ENCODE measurements around the gene NUBP1.

NUBP1 gene

DNA sequence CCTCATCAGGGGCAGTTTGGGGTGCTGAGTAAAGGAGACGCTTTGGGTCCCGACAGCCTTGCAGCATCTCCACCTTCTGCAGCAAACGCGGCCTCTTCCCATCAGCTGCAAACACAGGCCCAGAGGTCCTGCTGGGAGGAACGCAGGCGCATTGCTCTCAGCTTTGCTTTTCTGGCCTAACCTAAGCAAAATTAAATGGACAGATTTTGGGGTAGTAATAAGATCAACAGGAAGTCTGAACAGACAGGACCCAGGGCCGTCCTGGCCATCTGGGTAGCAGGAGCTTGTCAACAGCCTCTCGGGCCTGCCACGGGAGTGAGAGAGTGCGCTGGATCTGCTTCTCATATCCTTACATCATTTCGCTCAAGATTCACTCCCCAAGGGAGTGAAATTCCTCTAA lies 7.2 kb downstream of the NUBP1 start:
- H3K4me3 ChIP-seq (ENCODE audit: low read depth, low read length): no peak overlapping the region
- in situ Hi-C loops (cut with HindIII; ENCODE audit: low sequenced_read_pairs): no loop called here
- DNase-seq (ENCODE audit: low read depth, low spot score): no peak
- TF ChIP-seq, protein P1, sequence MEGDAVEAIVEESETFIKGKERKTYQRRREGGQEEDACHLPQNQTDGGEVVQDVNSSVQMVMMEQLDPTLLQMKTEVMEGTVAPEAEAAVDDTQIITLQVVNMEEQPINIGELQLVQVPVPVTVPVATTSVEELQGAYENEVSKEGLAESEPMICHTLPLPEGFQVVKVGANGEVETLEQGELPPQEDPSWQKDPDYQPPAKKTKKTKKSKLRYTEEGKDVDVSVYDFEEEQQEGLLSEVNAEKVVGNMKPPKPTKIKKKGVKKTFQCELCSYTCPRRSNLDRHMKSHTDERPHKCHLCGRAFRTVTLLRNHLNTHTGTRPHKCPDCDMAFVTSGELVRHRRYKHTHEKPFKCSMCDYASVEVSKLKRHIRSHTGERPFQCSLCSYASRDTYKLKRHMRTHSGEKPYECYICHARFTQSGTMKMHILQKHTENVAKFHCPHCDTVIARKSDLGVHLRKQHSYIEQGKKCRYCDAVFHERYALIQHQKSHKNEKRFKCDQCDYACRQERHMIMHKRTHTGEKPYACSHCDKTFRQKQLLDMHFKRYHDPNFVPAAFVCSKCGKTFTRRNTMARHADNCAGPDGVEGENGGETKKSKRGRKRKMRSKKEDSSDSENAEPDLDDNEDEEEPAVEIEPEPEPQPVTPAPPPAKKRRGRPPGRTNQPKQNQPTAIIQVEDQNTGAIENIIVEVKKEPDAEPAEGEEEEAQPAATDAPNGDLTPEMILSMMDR (IDR thresholded peaks at IDR 0.05; ENCODE audit: low read depth, low read length): no peak

- H3K4me3 ChIP-seq (ENCODE audit: low read depth, low read length): no peak overlapping the region
- TF ChIP-seq, protein P1 (IDR thresholded peaks at IDR 0.05; ENCODE audit: low read depth, low read length): no peak
- in situ Hi-C loops (cut with HindIII; ENCODE audit: low sequenced_read_pairs): no loop called here
- DNase-seq (ENCODE audit: low read depth, low spot score): no peak
Observed at GRCh38 chr16:10751291-10751697, 7.7 kb downstream of the NUBP1 start.

DNA sequence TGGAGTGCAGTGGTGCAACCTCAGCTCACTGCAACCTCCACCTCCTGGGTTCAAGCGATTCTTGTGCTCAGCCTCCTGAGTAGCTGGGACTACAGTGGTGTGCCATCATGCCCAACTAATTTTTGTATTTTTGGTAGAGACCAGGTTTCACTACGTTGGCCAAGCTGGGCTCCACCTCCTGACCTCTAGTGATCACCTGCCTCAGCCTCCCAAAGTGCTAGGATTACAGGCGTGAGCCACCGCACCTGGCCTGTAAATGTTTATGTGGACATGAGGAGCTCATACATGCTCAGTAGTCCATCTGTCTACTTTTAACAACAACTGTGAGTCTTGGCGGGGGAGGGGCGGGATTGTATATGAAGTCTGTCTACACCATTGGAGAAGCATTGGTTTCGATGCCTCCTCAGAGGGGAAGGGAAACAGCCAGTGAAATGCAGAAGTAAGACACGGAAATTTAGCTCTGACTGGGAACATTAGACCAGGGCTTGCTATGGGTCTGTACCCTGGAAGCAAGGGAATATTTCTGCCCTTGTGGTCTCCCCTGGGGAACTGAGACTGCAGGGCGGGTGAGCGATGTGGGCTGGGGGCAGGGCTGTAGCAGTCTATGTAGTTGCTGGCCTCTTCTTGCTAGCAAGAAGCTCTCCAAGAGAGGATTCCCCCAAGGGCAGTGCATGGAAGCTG lies 9.3 kb downstream of the NUBP1 start:
- no peak for DNase-seq (ENCODE audit: low read depth, low spot score)
- in situ Hi-C loops (cut with HindIII; ENCODE audit: low sequenced_read_pairs): no loop called here
- no peak overlapping the region for H3K4me3 ChIP-seq (ENCODE audit: low read depth, low read length)
- TF ChIP-seq, protein P1 (IDR thresholded peaks at IDR 0.05; ENCODE audit: low read depth, low read length): no peak

DNA sequence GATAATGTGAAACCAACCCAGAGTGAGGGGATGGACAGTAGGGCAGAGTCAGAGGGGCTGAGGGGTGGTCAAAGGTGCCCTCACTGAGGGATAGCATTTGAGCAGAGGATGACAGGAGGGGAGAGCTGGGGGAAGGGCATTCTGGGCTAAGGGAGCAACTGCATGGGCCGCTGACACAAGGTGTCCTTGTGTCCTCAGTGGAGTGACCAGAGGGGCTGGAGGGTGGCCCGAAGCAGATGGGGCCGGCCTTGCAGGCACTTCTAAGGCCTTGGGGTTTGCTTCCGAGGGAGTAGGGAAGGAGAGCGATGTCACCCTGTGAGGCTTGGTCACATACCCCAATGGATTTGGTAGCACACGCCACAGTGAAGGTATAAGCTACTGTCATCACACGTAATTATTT lies 10.0 kb downstream of the NUBP1 start:
- no peak for DNase-seq (ENCODE audit: low read depth, low spot score)
- no peak overlapping the region for H3K4me3 ChIP-seq (ENCODE audit: low read depth, low read length)
- TF ChIP-seq, protein P1 (IDR thresholded peaks at IDR 0.05; ENCODE audit: low read depth, low read length): no peak
- in situ Hi-C loops (cut with HindIII; ENCODE audit: low sequenced_read_pairs): no loop called here

- no peak overlapping the region for H3K4me3 ChIP-seq (ENCODE audit: low read depth, low read length)
- in situ Hi-C loops (cut with HindIII; ENCODE audit: low sequenced_read_pairs): no loop called here
- peak; percentile 78 for DNase-seq (ENCODE audit: low read depth, low spot score)
- TF ChIP-seq, protein P1 (IDR thresholded peaks at IDR 0.05; ENCODE audit: low read depth, low read length): no peak
Observed at GRCh38 chr16:10754941-10755340, 11.3 kb downstream of the NUBP1 start.

- no peak overlapping the region for H3K4me3 ChIP-seq (ENCODE audit: low read depth, low read length)
- TF ChIP-seq, protein P1 (IDR thresholded peaks at IDR 0.05; ENCODE audit: low read depth, low read length): no peak
- in situ Hi-C loops (cut with HindIII; ENCODE audit: low sequenced_read_pairs): no loop called here
- peak; percentile 69 for DNase-seq (ENCODE audit: low read depth, low spot score)
Observed at GRCh38 chr16:10756574-10756973, 12.9 kb downstream of the NUBP1 start.
